A549 (cell line): ENCODE results near the gene PLCD3. TPM values are rescaled to one million over a fixed set of nuclear protein-coding genes. Genes with fewer than 3 reads are reported as not detected.

ENCODE experiments used
- ATAC-seq, 2 experiments: fragments of 200-7000 bp in 1 of 2; fragments of >200 bp in 1 of 2; cut with Nextera tagmentation in 1 of 2; cut with Tn5 transposase in 1 of 2; 3 replicates each; pipeline versions ENCODE4 v1.8.0 to v1.9.1; 2018 to 2020; ENCODE audit warnings: mild to moderate bottlenecking in 1 of 2, moderate library complexity in 1 of 2
- CTCF ChIA-PET: fragments of 300-600 bp; sonication (Branson Sonifier 250); formaldehyde crosslinking; extraction: SDS; loops from one replicate; lab custom pipeline; 2021; ENCODE audit warnings: antibody characterized with exemption, inconsistent platforms; lab: Yijun Ruan, JAX
- POLR2A ChIA-PET: fragments of 350-600 bp; formaldehyde crosslinking; extraction: SDS; loops from one replicate; lab custom pipeline; 2021; ENCODE audit warnings: antibody characterized with exemption, inconsistent platforms; lab: Yijun Ruan, JAX
- DNase-seq, 2 experiments: peaks; one replicate each; pipeline versions ENCODE4 v3.0.0 to v3.0.0-alpha.2; 2011 to 2016; ENCODE audit warnings: low read depth in 1 of 2, low spot score in 1 of 2
- FAIRE-seq: peaks from 2 replicates; lab custom pipeline; 2011; peaks lifted over from hg19 to GRCh38; lab: Jason Lieb, UNC
- H3K27ac ChIP-seq, 2 experiments: fragments of >200 bp; sonication (Bioruptor Twin); formaldehyde crosslinking; 3 replicates each; pipeline ENCODE4 v1.5.1; 2016 to 2017
- H3K4me1 ChIP-seq: fragments of >200 bp; sonication (Bioruptor Twin); formaldehyde crosslinking; 3 replicates; pipeline ENCODE4 v1.6.1; 2016
- H3K4me2 ChIP-seq: fragments of >200 bp; sonication (Bioruptor Twin); formaldehyde crosslinking; 3 replicates; pipeline ENCODE4 v1.6.1; 2016
- H3K4me3 ChIP-seq: fragments of >200 bp; sonication (Bioruptor Twin); formaldehyde crosslinking; 3 replicates; pipeline ENCODE4 v1.5.1; 2016
- H3K9me3 ChIP-seq: fragments of >200 bp; sonication (Bioruptor Twin); formaldehyde crosslinking; 3 replicates; pipeline ENCODE4 v1.6.1; 2016
- EP300 ChIP-seq, 2 experiments: fragments of >200 bp; sonication (Bioruptor Twin); formaldehyde crosslinking; IDR thresholded peaks; 2 replicates in 1 of 2; 3 replicates in 1 of 2; pipeline ENCODE4 v1.6.1; 2016 to 2017
- GATA3 ChIP-seq: IDR thresholded peaks from 2 replicates; pipeline ENCODE4 v1.6.1; 2012; ENCODE audit warnings: borderline replicate concordance
- HES2 ChIP-seq: fragments of >200 bp; sonication (Bioruptor Twin); formaldehyde crosslinking; IDR thresholded peaks from 2 replicates; pipeline ENCODE4 v1.6.1; 2016
- HEYL ChIP-seq: fragments of 250-450 bp; sonication (Bioruptor Pico); IDR thresholded peaks from 2 replicates; pipeline ENCODE4 v1.8.0; 2021; ENCODE audit warnings: mild to moderate bottlenecking, moderate library complexity
- HOXA7 ChIP-seq: fragments of 250-450 bp; sonication (Bioruptor Pico); IDR thresholded peaks from 2 replicates; pipeline ENCODE4 v1.5.0; 2020; ENCODE audit warnings: mild to moderate bottlenecking, moderate library complexity
- HOXB13 ChIP-seq: fragments of 250-450 bp; sonication (Bioruptor Pico); IDR thresholded peaks from 2 replicates; pipeline ENCODE4 v1.5.0; 2020; ENCODE audit warnings: low read depth, mild to moderate bottlenecking, moderate library complexity
- HOXB5 ChIP-seq: fragments of 250-450 bp; sonication (Bioruptor Pico); IDR thresholded peaks from 2 replicates; pipeline ENCODE4 v1.5.0; 2020; ENCODE audit warnings: mild to moderate bottlenecking, moderate library complexity
- JUN ChIP-seq, 2 experiments: fragments of >200 bp; sonication (Bioruptor Twin); formaldehyde crosslinking; IDR thresholded peaks; 2 replicates in 1 of 2; 3 replicates in 1 of 2; pipeline ENCODE4 v1.6.1; 2016 to 2017
- KDM1A ChIP-seq: fragments of 200-600 bp; sonication (generic); IDR thresholded peaks from 2 replicates; pipeline ENCODE4 v1.6.1; 2016; ENCODE audit warnings: low read depth, mild to moderate bottlenecking
- POLR2A ChIP-seq: IDR thresholded peaks from 2 replicates; pipeline ENCODE4 v1.6.1; 2012; ENCODE audit warnings: mild to moderate bottlenecking, low read length
- RCOR1 ChIP-seq: fragments of 150-350 bp; IDR thresholded peaks from 2 replicates; pipeline ENCODE4 v1.6.1; 2014; ENCODE audit warnings: antibody characterized with exemption, low read length, low read depth
- RNF2 ChIP-seq: fragments of 200-600 bp; sonication (generic); IDR thresholded peaks from 2 replicates; pipeline ENCODE4 v1.6.1; 2016; ENCODE audit warnings: low read depth, mild to moderate bottlenecking, antibody characterized with exemption, moderate library complexity, borderline replicate concordance
- SMC3 ChIP-seq: fragments of >200 bp; sonication (Bioruptor Twin); formaldehyde crosslinking; IDR thresholded peaks from 3 replicates; pipeline ENCODE4 v1.6.1; 2018; ENCODE audit warnings: inconsistent platforms
- ZNF302 ChIP-seq: fragments of 250-450 bp; sonication (Bioruptor Pico); IDR thresholded peaks from 2 replicates; pipeline ENCODE4 v1.9.0; 2021; ENCODE audit warnings: inconsistent platforms, mild to moderate bottlenecking, moderate library complexity
- WGBS: methylation state at CpG from one replicate; pipeline ENCODE4 v1.1.6; 2017; ENCODE audit errors: missing lambda C conversion rate; 5-methylcytosine and 5-hydroxymethylcytosine counted together
- polyA plus RNA-seq, 4 experiments: library from polyadenylated mRNA; depleted of rRNA in 3 of 4; stranded (reverse); fragments of >200 nt; fragmentation: RNase III in 1 of 4; extraction: RNeasy Plus Mini Kit Qiagen cat#74134 plus additional on column Dnase treatment in 1 of 4; gene quantifications; 2 replicates in 3 of 4; 3 replicates in 1 of 4; pipeline ENCODE4 v1.2.3, GENCODE V29; 2011 to 2017
- TF ChIP-seq, protein P1 (sequence below): IDR thresholded peaks from 2 replicates; pipeline ENCODE4 v1.6.1; 2012
- TF ChIP-seq, protein P2 (sequence below): IDR thresholded peaks from 2 replicates; pipeline ENCODE4 v1.6.1; 2012; ENCODE audit warnings: low read depth, borderline replicate concordance
- TF ChIP-seq, protein P3 (sequence below): IDR thresholded peaks from 2 replicates; pipeline ENCODE4 v1.6.1; 2012
- TF ChIP-seq, protein P4 (sequence below): fragments of 250-450 bp; sonication (Bioruptor Pico); IDR thresholded peaks from 2 replicates; pipeline ENCODE4 v1.5.0; 2020; ENCODE audit warnings: low read depth, mild to moderate bottlenecking, moderate library complexity

PLCD3 gene
- polyA plus RNA-seq, 2 of the 4 experiments (the other 2 are of a cell fraction) = 56.6 to 105 TPM

GRCh38 chr17:45128331-45128730 is 4.0 kb downstream of the PLCD3 start:
- H3K4me1 ChIP-seq = peaks cover 77% of the 10 kb centered on the region
- WGBS = 50% methylated on average over 5 of the region's 5 CpGs
- DNase-seq = no peak
- H3K4me3 ChIP-seq = peak overlapping the region; percentile 98; the same call in 2 of the 3 replicates
- no peak for ATAC-seq
- CTCF ChIA-PET = interaction anchor here (1.0 to 20.1 kb wide), 10 partner anchors 12 to 217 kb away, joined by 3 to 742 read pairs (median 105); partner anchors contain the start of genes HEXIM1 and HEXIM2
- peak overlapping the region; percentile 95 to 99 for H3K27ac ChIP-seq
- TF ChIP-seq POLR2A (0 out of 2 replicates have a peak, but pooled peaks have one; percentile 2), RCOR1 (no peak), HOXB5 (CRISPR knock-in tag) (0 out of 2 replicates have a peak, but pooled peaks have one; percentile 49), ZNF302 (CRISPR knock-in tag) (0 out of 2 replicates have a peak, but pooled peaks have one; percentile 28), HOXB13 (CRISPR knock-in tag) (peak; percentile 60; the same call in 1 of the 2 replicates), RNF2 (no peak)
- TF ChIP-seq, all 56 proteins: peak for 4
- no peak for FAIRE-seq
- POLR2A ChIA-PET = interaction anchor here (2.3 kb wide), 1 partner anchor 67 kb away, joined by 8 read pairs; the partner anchor contains the start of gene NMT1
- Histone ChIP-seq H3K4me2 (peak overlapping the region; percentile 90), H3K9me3 (no peaks in the 10 kb centered on the region)

GRCh38 chr17:45127548-45128300 is 4.6 kb downstream of the PLCD3 start:
- WGBS = 3% methylated on average over 18 of the region's 20 CpGs
- peak overlapping the region; percentile 98; the same call in 2 of the 3 replicates for H3K4me3 ChIP-seq
- FAIRE-seq (peak; percentile 39), ATAC-seq (peak; percentile 6 to 41; a peak in 4 of 6 replicates), DNase-seq (peak in 1 of 2 experiments; percentile 82)
- H3K9me3 ChIP-seq = no peaks in the 10 kb centered on the region
- peak overlapping the region; percentile 95 to 99 for H3K27ac ChIP-seq
- H3K4me2 ChIP-seq = peak overlapping the region; percentile 90
- ChIA-PET CTCF (interaction anchor here (0.6 to 20.1 kb wide), 10 partner anchors 6 to 207 kb away, joined by 3 to 742 read pairs (median 144); partner anchors contain the start of genes ACBD4, HEXIM1, HEXIM2 and PLCD3), POLR2A (interaction anchor here (1.6 to 2.3 kb wide), 2 partner anchors 21 to 67 kb away, joined by 4 to 8 read pairs; partner anchors contain the start of genes HEXIM1 and NMT1)
- TF ChIP-seq POLR2A (0 out of 2 replicates have a peak, but pooled peaks have one; percentile 12), HOXA7 (no peak), JUN (IDR thresholded peaks at IDR 0.05) (peak in 1 of 2 experiments; percentile 74; a peak in 3 of 5 replicates), GATA3 (peak; percentile 78), HOXB5 (CRISPR knock-in tag) (no peak), KDM1A (no peak), ZNF302 (CRISPR knock-in tag) (0 out of 2 replicates have a peak, but pooled peaks have one; percentile 30), HES2 (no peak), SMC3 (no peak), HEYL (CRISPR knock-in tag) (0 out of 2 replicates have a peak, but pooled peaks have one; percentile 15), EP300 (IDR thresholded peaks at IDR 0.05) (peak in 1 of 2 experiments; percentile 44; a peak in 1 of 5 replicates)
- TF ChIP-seq, protein P1, sequence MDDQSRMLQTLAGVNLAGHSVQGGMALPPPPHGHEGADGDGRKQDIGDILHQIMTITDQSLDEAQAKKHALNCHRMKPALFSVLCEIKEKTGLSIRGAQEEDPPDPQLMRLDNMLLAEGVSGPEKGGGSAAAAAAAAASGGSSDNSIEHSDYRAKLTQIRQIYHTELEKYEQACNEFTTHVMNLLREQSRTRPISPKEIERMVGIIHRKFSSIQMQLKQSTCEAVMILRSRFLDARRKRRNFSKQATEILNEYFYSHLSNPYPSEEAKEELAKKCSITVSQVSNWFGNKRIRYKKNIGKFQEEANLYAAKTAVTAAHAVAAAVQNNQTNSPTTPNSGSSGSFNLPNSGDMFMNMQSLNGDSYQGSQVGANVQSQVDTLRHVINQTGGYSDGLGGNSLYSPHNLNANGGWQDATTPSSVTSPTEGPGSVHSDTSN = peak; percentile 69; the same call in 1 of the 2 replicates
- TF ChIP-seq, protein P2, sequence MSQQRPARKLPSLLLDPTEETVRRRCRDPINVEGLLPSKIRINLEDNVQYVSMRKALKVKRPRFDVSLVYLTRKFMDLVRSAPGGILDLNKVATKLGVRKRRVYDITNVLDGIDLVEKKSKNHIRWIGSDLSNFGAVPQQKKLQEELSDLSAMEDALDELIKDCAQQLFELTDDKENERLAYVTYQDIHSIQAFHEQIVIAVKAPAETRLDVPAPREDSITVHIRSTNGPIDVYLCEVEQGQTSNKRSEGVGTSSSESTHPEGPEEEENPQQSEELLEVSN = no peak; the same call in 1 of the 2 replicates
- TF ChIP-seq, protein P3, sequence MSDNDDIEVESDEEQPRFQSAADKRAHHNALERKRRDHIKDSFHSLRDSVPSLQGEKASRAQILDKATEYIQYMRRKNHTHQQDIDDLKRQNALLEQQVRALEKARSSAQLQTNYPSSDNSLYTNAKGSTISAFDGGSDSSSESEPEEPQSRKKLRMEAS = peak; percentile 74; the same call in 1 of the 2 replicates
- TF ChIP-seq, protein P4, sequence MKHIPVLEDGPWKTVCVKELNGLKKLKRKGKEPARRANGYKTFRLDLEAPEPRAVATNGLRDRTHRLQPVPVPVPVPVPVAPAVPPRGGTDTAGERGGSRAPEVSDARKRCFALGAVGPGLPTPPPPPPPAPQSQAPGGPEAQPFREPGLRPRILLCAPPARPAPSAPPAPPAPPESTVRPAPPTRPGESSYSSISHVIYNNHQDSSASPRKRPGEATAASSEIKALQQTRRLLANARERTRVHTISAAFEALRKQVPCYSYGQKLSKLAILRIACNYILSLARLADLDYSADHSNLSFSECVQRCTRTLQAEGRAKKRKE (CRISPR knock-in tag) = no peak; the same call in 1 of the 2 replicates
- peaks cover 83% of the 10 kb centered on the region for H3K4me1 ChIP-seq
